Spinal cord (tissue), 10 donors: ENCODE data around the gene SNAI3. TPM values are rescaled to one million over a fixed set of nuclear protein-coding genes. Genes with fewer than 3 reads are reported as not detected.

Experiments
- DNase-seq, 6 donors: peaks; one replicate each; pipeline versions ENCODE4 v3.0.0 to v3.0.0-alpha.2; 2013 to 2015; ENCODE audit warnings: low spot score in 6 of 6, low read depth in 4 of 6
- H3K27ac ChIP-seq: one replicate; pipeline ENCODE4 v1.5.1; 2013; ENCODE audit warnings: low read depth, low read length, control low read depth
- H3K27me3 ChIP-seq: one replicate; pipeline ENCODE4 v1.6.1; 2013; ENCODE audit warnings: low read length; ENCODE audit not compliant: control insufficient read depth, insufficient read depth
- H3K36me3 ChIP-seq: one replicate; pipeline ENCODE4 v1.6.1; 2013; ENCODE audit warnings: low read length; ENCODE audit not compliant: control insufficient read depth, insufficient read depth
- H3K4me1 ChIP-seq: one replicate; pipeline ENCODE4 v1.6.1; 2013; ENCODE audit warnings: low read length; ENCODE audit not compliant: control insufficient read depth, insufficient read depth
- H3K4me3 ChIP-seq: one replicate; pipeline ENCODE4 v1.5.1; 2013; ENCODE audit warnings: low read depth, low read length, control low read depth
- H3K9me3 ChIP-seq: one replicate; pipeline ENCODE4 v1.6.1; 2013; ENCODE audit warnings: low read length; ENCODE audit not compliant: control insufficient read depth, insufficient read depth
- WGBS: methylation state at CpG from one replicate; pipeline ENCODE4 v1.1.5; 2013; ENCODE audit warnings: missing lambda C conversion rate; ENCODE audit not compliant: insufficient coverage; 5-methylcytosine and 5-hydroxymethylcytosine counted together
- polyA plus RNA-seq, 2 donors: library from polyadenylated mRNA; unstranded; fragments of 120-200 nt; gene quantifications; one replicate each; pipeline ENCODE4 v1.2.1, GENCODE V29; 2013; ENCODE audit not compliant: insufficient read length in 2 of 2
- total RNA-seq, 2 donors: library from RNA; depleted of rRNA in 1 of 2; stranded (reverse); fragments of 120-200 nt in 1 of 2; fragments of >200 nt in 1 of 2; gene quantifications; one replicate each; pipeline versions ENCODE4 v1.2.3 to v1.2.4, GENCODE V29; 2013 to 2014
- donor health status: healthy.

Gene SNAI3
- total and polyA plus RNA-seq, 4 donors = 0.30 to 2.2 (median 1.3) TPM

GRCh38 chr16:88646345-88647034, 39.8 kb downstream of the SNAI3 start:
- WGBS = 92% methylated on average over 22 of the region's 28 CpGs
- Histone ChIP-seq H3K4me1 (peaks cover 23% of the 10 kb centered on the region), H3K36me3 (peaks cover 41% of the 10 kb centered on the region), H3K27ac (no peak overlapping the region), H3K27me3 (no peaks in the 10 kb centered on the region), H3K9me3 (no peaks in the 10 kb centered on the region), H3K4me3 (no peak overlapping the region)
- no peak for DNase-seq

GRCh38 chr16:88645941-88646340, 40.4 kb downstream of the SNAI3 start:
- H3K4me1 ChIP-seq = peaks cover 17% of the 10 kb centered on the region
- H3K27ac ChIP-seq = no peak overlapping the region
- no peak for DNase-seq
- H3K27me3 ChIP-seq = peaks cover 2% of the 10 kb centered on the region
- no peak overlapping the region for H3K4me3 ChIP-seq
- H3K36me3 ChIP-seq = peaks cover 36% of the 10 kb centered on the region
- H3K9me3 ChIP-seq = no peaks in the 10 kb centered on the region
- 88% methylated on average over 23 of the region's 23 CpGs for WGBS

- H3K4me1 ChIP-seq = peaks cover 12% of the 10 kb centered on the region
- no peak for DNase-seq
- WGBS = 83% methylated on average over 16 of the region's 16 CpGs
- H3K4me3 ChIP-seq = no peak overlapping the region
- peaks cover 2% of the 10 kb centered on the region for H3K27me3 ChIP-seq
- H3K27ac ChIP-seq = no peak overlapping the region
- peaks cover 33% of the 10 kb centered on the region for H3K36me3 ChIP-seq
- H3K9me3 ChIP-seq = no peaks in the 10 kb centered on the region
These were observed 40.9 kb downstream of the SNAI3 start for GRCh38 chr16:88645455-88645854.

DNA sequence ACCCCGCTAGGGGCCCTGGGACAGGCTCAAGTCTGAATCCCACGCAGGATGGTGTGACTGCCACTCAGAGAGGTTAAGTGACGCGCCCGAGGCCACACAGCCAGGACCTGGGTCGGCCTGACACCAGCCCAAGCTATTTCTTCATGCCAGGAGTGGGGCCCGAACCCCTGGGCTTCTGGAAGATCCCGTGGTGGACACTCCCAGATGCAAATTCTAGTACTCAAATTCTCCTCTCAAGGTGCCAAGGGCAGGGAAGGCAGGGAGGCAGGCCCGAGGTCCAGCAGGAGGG, 42.7 kb downstream of the SNAI3 start:
- H3K4me1 ChIP-seq = no peaks in the 10 kb centered on the region
- H3K36me3 ChIP-seq = peaks cover 21% of the 10 kb centered on the region
- H3K27me3 ChIP-seq = peaks cover 17% of the 10 kb centered on the region
- H3K9me3 ChIP-seq = no peaks in the 10 kb centered on the region
- DNase-seq = no peak
- H3K4me3 ChIP-seq = no peak overlapping the region
- no peak overlapping the region for H3K27ac ChIP-seq
- WGBS = 90% methylated on average over 7 of the region's 9 CpGs

DNA sequence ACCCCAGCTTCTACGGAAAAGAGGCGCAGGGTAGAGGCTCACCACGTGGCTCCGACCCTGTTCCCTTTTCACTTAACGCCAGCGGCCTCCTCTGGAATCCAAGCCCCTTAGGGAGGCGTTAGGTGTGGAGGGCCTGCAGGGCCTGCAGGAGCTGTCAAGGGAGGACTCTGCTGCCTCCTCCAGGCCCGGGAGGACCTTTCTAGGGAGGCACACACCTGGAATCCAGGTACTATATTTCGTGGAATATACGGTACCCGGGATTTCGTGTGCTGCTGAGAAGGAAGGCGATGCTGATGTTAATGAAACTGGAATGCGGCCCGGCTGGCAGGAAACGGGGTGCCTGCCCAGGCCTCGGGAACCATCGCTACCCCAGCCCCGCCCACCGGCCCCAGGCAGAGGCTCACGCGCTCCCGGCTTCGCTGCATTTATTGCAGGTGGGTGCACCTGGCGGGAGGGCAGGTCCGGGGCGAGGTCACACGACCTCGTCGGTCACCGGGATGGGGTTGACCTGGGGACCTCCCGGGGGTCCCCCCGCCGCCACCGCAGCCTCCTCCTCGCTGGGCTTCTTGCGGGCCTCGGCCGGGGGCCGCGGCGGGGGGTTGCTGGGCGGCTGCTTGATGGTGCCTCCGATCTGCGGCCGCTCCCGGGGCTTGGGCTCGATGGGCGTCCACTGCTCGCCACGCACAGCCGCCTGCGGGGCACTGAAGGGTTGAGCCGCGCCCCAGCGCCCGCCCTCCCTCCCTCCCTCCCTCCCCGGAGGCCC, 43.2 kb downstream of the SNAI3 start:
- Histone ChIP-seq H3K27ac (no peak overlapping the region), H3K36me3 (peaks cover 21% of the 10 kb centered on the region), H3K27me3 (peaks cover 21% of the 10 kb centered on the region), H3K9me3 (no peaks in the 10 kb centered on the region), H3K4me3 (no peak overlapping the region), H3K4me1 (no peaks in the 10 kb centered on the region)
- no peak for DNase-seq
- WGBS = 85% methylated on average over 47 of the region's 58 CpGs

DNA sequence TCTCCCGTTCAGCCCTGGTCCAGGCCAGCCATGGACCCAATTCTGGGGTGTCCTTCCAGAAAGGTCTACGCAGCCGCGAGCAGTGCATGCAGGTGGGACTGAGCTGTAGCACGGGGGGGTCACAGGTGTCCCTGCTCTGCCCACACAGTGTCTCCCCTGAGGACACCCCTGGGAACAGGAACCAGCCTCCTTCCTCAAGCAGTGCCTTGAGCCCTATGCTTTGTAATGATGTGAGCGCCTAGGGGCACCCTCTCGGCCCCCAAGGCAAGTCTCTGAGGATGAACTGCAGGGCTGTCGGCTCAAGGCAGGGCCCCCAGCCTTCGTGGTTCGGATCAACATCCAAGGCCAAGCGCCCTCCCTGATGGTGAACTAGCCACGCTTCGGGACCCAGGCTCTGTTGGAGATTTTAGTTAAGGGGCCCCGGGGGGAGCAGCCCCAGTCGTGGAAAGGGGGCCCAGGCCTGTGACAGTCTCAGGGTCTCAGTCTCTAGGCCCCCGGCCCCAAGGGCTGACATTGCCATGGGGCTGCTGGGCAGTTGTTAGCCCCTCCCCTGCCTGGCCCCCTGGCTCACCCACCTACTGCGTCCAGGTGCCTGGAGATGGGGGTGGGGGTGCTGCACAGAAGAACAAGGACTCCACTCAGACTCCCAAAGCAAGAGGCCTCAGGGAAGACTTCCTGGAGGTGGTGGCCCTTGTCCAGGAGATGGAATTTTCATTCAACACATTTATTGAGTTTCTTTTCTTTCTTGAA, 45.6 kb downstream of the SNAI3 start:
- Histone ChIP-seq H3K4me3 (no peak overlapping the region), H3K36me3 (peaks cover 13% of the 10 kb centered on the region), H3K9me3 (no peaks in the 10 kb centered on the region), H3K27me3 (peaks cover 21% of the 10 kb centered on the region), H3K4me1 (no peaks in the 10 kb centered on the region), H3K27ac (no peak overlapping the region)
- 77% methylated on average over 16 of the region's 17 CpGs for WGBS
- no peak for DNase-seq

- H3K4me3 ChIP-seq = no peak overlapping the region
- peaks cover 19% of the 10 kb centered on the region for H3K36me3 ChIP-seq
- no peak overlapping the region for H3K27ac ChIP-seq
- H3K9me3 ChIP-seq = no peaks in the 10 kb centered on the region
- 53% methylated on average over 3 of the region's 13 CpGs for WGBS
- peaks cover under 1% of the 10 kb centered on the region for H3K4me1 ChIP-seq
- H3K27me3 ChIP-seq = peaks cover 21% of the 10 kb centered on the region
- no peak for DNase-seq
These were observed 46.2 kb downstream of the SNAI3 start for GRCh38 chr16:88640039-88640495.

- DNase-seq = no peak
- H3K4me1 ChIP-seq = peaks cover 4% of the 10 kb centered on the region
- peaks cover 25% of the 10 kb centered on the region for H3K36me3 ChIP-seq
- 27% methylated on average over 45 of the region's 45 CpGs for WGBS
- H3K9me3 ChIP-seq = no peaks in the 10 kb centered on the region
- H3K27me3 ChIP-seq = peaks cover 21% of the 10 kb centered on the region
- H3K27ac ChIP-seq = no peak overlapping the region
- H3K4me3 ChIP-seq = no peak overlapping the region
These were observed 46.9 kb downstream of the SNAI3 start for GRCh38 chr16:88639231-88640038.
